Measurements from ENCODE around the gene EEF1A2. TPM values are rescaled to one million over a fixed set of nuclear protein-coding genes. Genes with fewer than 3 reads are reported as not detected.

Gene EEF1A2
- total and polyA plus RNA-seq, 2 donors (not counting 3 experiments of a cell fraction or from before 2014, with no cell fraction given), result 2.7 to 3.4 TPM

DNA sequence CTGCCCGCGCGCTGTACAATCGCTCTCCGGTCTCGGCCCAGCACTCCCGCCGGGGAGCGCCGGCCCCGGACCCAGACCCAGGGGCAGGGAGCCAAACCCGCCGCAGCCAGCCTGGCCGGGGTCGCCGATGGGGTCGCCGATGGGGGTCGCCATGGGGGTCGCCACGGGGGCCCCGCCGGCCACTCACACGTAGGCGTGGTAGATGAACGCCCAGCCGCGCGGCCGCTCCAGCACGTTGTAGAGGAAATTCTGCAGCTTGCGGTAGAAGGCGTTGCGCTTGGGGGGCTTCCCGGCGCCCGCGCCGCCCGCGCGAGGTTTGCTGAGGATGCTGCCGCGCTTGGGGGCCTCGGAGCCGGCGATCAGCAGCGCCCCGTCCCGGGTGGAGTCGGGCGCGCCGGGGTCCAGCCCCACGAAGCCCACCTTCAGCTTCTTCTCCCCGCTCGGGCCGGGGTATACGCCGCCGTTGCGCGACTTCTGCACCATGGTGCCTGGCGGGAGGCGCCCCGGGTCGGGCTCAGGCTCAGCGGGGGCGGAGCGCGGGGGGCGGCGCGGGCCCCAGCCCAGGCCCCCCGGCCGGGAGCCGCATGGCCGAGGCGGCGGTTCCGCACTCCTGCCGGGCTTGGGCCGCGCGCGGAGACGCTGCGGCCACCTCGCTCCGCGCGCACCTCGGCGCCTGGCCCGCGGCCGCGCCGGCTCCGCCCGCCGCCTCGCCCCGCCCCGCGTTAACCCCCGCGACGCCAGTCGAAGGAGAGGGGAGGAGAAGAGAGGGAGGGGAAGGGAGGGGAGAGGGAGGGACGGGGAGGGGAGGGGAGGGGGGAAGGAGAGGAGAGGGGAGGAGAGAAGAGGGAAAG is 26.7 kb downstream of the EEF1A2 start, which contains the start of gene KCNQ2:
Gene KCNQ2 (minus strand): TSS at position 675 of the 851 bp plus-strand sequence. CDS start 192 bp downstream, at position 483.
- dilution Hi-C loops (cut with MboI; ENCODE audit: extremely low pct_ligation_motif_present, low sequenced_read_pairs), result no loop called here
- no peak for FAIRE-seq
- H2AFZ ChIP-seq (ENCODE audit: low read depth, low read length), result no peak within 1 kb of the TSS
- BruUV-seq (replicated peaks), result no TSS peak
- CTCF ChIA-PET, result no interaction called here
- peaks cover 31 to 34% of the 10 kb centered on the region in 2 experiments for H3K27me3 ChIP-seq (ENCODE audit: control insufficient read depth in 2 of 2, insufficient read depth in 2 of 2, low read length in 2 of 2)
- no peak for DNase-seq (ENCODE audit: low read depth, low spot score)
- no peaks in the 10 kb centered on the region for H3K79me2 ChIP-seq (ENCODE audit: control insufficient read depth, insufficient read depth, low read length)
- no peaks in the 10 kb centered on the region for H3K9me1 ChIP-seq (replicated peaks; ENCODE audit: control insufficient read depth, extremely low read depth, insufficient read depth, low read length)
- POLR2A ChIA-PET, result no interaction called here
- H3K4me2 ChIP-seq (ENCODE audit: insufficient read depth, low read length), result no peak within 1 kb of the TSS
- intact Hi-C loops (cut with micrococcal nuclease), result no loop called here
- TF ChIP-seq POLR2A (IDR thresholded peaks at IDR 0.05; ENCODE audit: low read depth, low read length), result no peak
- TF ChIP-seq EZH2 (IDR thresholded peaks at IDR 0.05; ENCODE audit: borderline replicate concordance, low read depth, low read length, severe bottlenecking), result peak; percentile 72
- no peak within 1 kb of the TSS for H3K4me3 ChIP-seq (replicated peaks in 1 of 3; ENCODE audit: insufficient read depth in 1 of 3, low read depth in 1 of 3, low read length in 3 of 3)
- no peak within 1 kb of the TSS for H3K27ac ChIP-seq (ENCODE audit: insufficient read depth, low read depth, low read length)
- no peaks in the 10 kb centered on the region for H3K36me3 ChIP-seq (ENCODE audit: control insufficient read depth in 2 of 2, extremely low read depth in 1 of 2, insufficient read depth in 2 of 2, low read length in 2 of 2)
- H4K20me1 ChIP-seq (replicated peaks; ENCODE audit: control insufficient read depth, extremely low read depth, insufficient read depth, low read length), result no peaks in the 10 kb centered on the region
- H3K9ac ChIP-seq (replicated peaks; ENCODE audit: extremely low read depth, insufficient read depth, low read length), result no peak within 1 kb of the TSS
- H3K4me1 ChIP-seq (ENCODE audit: control insufficient read depth, extremely low read depth, insufficient read depth, low read length), result no peaks in the 10 kb centered on the region
- no peaks in the 10 kb centered on the region for H3K9me3 ChIP-seq (replicated peaks; ENCODE audit: control insufficient read depth, insufficient read depth, low read length)

DNA sequence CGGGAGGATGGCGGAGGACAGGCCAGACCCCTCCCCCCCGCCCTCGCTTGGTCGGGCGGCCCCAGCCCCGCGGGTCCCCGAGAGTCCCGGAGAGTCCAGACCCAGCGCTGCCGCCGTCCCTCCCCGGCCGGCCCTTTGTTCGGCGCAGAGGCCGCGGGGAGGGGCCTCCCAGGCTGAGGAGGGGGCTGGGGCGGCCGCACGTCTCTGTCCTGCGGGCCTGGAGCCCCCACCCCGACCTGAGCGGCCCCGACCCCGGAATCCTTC is 27.2 kb downstream of the EEF1A2 start:
- dilution Hi-C loops (cut with MboI; ENCODE audit: extremely low pct_ligation_motif_present, low sequenced_read_pairs), result no loop called here
- H3K27ac ChIP-seq (ENCODE audit: insufficient read depth, low read depth, low read length), result no peak overlapping the region
- intact Hi-C loops (cut with micrococcal nuclease), result no loop called here
- H3K4me1 ChIP-seq (ENCODE audit: control insufficient read depth, extremely low read depth, insufficient read depth, low read length), result no peaks in the 10 kb centered on the region
- no peaks in the 10 kb centered on the region for H3K9me3 ChIP-seq (replicated peaks; ENCODE audit: control insufficient read depth, insufficient read depth, low read length)
- peaks cover 31 to 33% of the 10 kb centered on the region in 2 experiments for H3K27me3 ChIP-seq (ENCODE audit: control insufficient read depth in 2 of 2, insufficient read depth in 2 of 2, low read length in 2 of 2)
- no peaks in the 10 kb centered on the region for H4K20me1 ChIP-seq (replicated peaks; ENCODE audit: control insufficient read depth, extremely low read depth, insufficient read depth, low read length)
- H2AFZ ChIP-seq (ENCODE audit: low read depth, low read length), result no peak overlapping the region
- H3K4me3 ChIP-seq (replicated peaks in 1 of 3; ENCODE audit: insufficient read depth in 1 of 3, low read depth in 1 of 3, low read length in 3 of 3), result no peak overlapping the region
- H3K9ac ChIP-seq (replicated peaks; ENCODE audit: extremely low read depth, insufficient read depth, low read length), result no peak overlapping the region
- ChIA-PET POLR2A (no interaction called here), CTCF (no interaction called here)
- H3K9me1 ChIP-seq (replicated peaks; ENCODE audit: control insufficient read depth, extremely low read depth, insufficient read depth, low read length), result no peaks in the 10 kb centered on the region
- DNase-seq (ENCODE audit: low read depth, low spot score), result no peak
- H3K36me3 ChIP-seq (ENCODE audit: control insufficient read depth in 2 of 2, extremely low read depth in 1 of 2, insufficient read depth in 2 of 2, low read length in 2 of 2), result no peaks in the 10 kb centered on the region
- FAIRE-seq, result no peak
- TF ChIP-seq EZH2 (IDR thresholded peaks at IDR 0.05; ENCODE audit: borderline replicate concordance, low read depth, low read length, severe bottlenecking) (peak; percentile 72), JUN (IDR thresholded peaks at IDR 0.05; ENCODE audit: borderline replicate concordance, insufficient read depth, insufficient read length, low read depth) (no peak)
- no peak overlapping the region for H3K4me2 ChIP-seq (ENCODE audit: insufficient read depth, low read length)
- no peaks in the 10 kb centered on the region for H3K79me2 ChIP-seq (ENCODE audit: control insufficient read depth, insufficient read depth, low read length)
- BruUV-seq (replicated peaks), result no TSS peak

All from endothelial cell of umbilical vein (primary cell).